SHP77 (cell line): ENCODE data around the gene DBP.
A peak's percentile ranks its signal among the peaks of the same experiment; 100 is the strongest.
"Not testable (repeated sequence)": the region's sequence is repeated elsewhere in the genome, so short reads cannot be mapped to it uniquely, and the experiment has no call there.

Experiments
- DNase-seq, 2 experiments: peaks; one replicate each; lab custom pipeline; 2025; lab: John Stamatoyannopoulos, UW

The DBP gene

DNA sequence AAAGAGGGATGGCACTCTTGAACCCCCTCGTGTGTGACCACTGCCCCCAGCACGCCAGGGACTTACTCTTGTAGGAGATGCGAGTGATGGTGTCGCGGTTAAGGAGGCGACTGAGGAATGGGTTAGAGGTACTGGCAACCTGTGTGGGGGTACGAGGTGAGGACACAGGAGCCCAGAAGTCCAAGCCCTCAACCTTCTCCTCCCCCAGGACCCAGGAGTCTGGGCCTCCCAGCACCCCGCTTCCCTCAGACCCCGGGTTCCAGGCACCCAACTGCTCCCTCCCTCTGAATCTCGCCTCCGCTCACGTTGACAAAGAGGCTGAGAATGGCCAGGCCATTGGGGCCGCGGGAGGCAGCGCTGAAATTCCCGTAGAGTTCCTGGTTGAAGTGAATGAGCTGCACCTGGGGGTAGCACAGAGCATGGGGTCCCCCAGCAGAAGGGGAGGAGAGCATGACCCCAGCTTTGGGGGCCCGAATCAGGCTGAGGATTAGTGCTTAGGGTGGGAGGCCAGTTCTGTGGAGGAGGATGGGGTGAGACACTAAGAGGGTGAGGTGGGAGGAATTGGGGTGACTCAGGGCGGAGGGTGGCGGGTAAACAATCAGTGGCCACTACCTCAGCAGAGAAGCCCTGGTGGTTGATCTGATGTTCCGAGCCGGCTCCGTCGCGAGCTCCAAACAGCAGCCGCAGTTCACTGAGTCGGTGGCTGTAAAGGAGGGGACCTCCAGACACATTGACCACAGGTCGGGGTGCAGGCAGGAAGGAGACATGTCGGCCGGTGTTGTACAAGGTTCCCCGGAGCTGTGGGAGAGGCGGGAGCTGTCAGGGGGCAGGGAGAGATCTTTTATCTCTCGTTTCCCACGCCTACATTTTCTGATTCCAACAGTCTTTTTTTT lies 2.5 kb upstream of the DBP start:
- no peak for DNase-seq

DNA sequence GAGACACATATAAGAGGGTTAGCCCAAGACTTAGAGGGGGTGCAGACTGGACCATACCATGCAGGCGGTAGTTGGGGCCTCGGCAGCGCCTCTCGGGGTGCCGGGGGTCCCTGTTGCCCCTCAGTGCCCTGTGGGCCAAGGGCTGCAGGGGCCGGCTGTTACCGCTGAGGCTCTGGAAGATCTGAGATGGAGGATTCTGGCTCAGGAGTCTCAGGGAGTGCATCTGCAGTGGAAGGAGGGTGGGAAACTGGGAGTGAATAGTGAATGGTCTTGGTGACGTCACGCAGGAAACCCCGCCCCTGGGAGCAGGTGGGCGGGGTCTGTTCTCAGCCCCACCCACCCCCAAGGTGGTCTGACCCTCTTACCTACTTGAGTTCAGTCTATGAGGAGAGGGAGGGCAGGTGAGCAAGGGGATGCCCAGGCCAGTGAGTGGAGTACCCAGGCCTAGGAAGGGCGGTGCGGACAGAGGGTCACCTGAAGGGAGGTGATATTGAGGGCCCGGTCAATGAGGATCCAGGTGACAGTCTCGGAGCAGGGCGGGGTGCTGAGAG lies 1.7 kb upstream of the DBP start:
- no peak for DNase-seq

DNA sequence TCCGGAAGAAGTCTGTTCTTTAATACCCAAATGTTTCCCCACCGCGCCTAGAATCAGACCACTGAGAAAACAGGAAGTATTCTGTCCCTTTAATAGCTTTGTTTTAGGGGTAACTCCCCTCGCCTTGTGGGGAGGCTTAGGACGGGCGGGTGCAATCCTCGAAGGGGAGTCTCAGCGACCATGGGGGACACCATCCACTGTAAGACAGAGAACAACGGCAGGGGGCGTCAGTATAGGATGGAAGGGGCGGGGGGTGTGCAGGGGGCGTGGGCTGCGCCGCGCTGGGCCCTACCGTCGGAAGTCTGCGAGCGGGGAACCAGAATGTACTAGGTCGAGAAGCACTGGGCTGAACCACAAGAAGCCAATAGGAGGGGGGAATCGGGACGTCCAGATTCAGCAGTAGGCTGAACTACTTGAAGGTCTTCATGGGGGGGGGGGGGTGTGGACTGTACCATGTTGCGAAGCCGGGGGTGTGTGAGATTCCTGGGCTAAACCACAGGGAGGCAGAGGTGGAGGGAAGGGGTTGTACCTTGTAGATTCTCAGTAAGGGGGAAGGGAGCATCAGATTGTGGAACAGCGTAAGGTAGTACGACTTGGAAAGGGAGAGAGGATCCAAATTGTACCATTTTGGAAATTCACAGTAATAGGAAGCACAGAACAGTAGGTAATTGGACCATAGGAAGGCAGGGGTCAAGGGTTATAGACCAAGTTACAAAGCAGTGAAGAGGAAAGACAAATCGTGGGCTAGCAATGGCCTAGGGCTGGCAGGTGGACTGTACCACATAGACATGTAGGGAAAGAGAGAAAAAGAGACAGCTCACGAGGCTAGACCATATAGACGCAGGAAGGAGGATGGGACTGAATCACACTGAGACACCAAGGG lies 1.0 kb upstream of the DBP start:
- peak; percentile 76 to 77 for DNase-seq

GRCh38 chr19:48637449-48637947 lies 319 bp upstream of the DBP start:
- peak; percentile 98 to 99 for DNase-seq

DNA sequence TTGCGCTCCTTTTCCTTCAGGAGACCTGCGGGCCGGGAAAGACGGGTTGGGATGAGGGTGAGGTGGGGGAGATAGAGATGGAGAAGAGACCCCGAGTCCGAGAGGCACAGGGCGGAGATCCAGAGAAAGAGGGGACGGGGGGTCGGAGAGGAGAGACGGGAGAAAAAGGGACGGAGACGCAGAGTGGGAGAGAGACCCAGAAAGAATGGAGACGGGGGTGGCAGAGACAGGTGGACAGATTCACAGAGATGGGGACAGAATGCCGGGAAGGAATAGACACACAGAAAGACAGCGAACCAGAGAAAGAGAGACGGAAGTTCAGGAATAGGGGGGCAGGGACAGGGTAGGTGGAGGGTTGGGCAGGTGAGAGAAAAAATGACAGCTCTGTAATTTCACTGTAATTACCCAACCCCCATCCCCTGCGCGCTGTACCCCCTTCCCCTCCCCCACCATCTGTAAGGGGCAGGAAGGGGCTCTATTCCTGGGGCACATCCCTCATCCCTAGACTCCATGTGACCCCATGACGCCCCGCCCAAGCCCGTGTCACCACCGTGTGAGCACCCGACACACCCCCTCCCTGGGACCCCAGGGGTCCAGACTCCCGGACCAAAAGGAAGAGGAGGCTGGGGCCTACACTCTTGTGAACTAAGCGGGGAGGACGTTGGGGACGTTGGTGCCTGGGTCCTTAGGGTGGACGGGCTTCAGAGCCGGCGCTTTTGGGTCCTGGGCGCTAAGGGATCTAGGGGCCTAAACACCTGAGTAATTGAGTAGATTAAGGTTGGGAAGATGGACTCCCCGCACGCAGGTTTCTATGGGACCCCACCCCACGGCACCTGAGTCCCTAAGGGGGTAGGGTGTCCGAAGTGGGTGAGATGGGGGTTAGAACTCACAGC lies 967 bp downstream of the DBP start:
- DNase-seq = no peak

DNA sequence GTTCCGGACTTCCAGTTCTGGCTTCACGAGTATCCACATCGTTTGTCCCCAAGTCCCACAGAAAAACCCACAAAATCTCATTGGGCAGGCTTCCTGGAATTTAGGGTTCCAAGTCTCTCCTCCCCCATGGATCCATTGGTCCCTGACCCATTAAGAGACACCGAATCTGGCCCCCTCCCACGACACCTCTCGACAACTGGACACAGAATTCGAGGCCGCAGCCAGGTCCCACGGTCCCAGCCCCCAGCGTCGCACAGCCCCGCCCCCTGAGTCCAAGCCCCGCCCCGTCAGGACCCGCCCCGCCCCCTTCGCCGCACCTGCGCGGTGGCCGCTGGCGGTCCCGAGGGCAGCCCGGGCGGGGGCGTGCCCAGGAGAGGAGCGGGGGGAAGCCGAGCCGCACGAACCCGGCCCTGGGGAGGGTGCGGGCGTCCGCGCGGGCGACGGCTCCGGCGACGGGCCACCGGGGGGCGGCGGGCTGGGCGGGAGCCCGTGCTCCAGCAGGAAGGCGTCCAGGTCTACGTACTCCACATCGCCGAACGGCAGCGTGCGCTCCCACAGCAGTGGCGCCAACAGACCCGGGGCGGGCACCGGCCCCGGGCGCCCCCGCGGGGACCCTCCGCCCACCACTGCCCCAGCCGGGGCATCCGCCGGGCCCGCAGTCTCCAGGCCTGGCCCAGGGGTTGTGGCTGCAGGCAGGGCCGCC lies 1.8 kb downstream of the DBP start:
- peak; percentile 44 to 71 for DNase-seq

DNA sequence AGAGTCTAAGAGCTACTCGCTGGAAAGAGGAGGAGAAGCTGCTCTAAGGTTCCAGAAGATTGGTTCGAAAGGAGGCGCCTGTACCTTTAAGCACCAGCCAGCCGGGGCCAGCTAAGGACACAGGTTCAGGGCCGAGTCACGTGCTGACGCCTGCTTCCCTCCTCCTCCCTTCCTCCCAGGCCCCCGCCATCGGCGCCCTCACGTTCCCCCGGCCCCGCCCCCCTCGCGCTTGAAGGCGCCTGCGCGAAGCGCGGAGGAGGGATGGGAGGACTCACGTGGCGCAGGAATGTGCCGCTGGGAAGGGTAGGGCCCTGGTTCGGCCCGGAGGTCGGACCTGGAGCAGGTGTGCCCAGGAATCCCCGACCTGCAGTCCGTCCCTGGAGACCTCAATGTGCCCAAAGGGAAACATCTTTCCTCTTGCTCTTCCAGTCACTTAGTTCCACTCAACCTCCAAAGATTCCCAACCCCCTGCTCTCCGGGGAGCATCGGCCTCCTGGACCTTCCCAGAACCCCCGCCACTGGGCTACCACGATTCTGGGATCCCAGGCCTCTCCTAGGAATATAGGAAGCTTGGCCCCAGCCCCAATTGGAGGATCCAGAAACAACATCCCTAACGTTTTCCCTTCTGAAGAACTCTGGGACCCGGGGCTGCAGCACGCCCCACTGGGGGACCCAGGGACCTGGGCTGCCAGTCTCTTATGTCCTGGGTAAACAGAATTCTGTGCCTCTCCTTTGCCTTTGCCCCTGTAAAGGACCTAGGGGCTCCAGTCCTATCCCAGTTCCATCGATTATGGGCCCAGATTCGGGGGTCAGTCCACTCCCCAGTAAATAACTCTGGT lies 2.5 kb downstream of the DBP start:
- peak; percentile 95 to 96 for DNase-seq

GRCh38 chr19:48634036-48634342 lies 3.2 kb downstream of the DBP start:
- DNase-seq = no peak

GRCh38 chr19:48633148-48634035 lies 3.8 kb downstream of the DBP start:
- no peak for DNase-seq

GRCh38 chr19:48632692-48633147 lies 4.5 kb downstream of the DBP start:
- no peak for DNase-seq

DNA sequence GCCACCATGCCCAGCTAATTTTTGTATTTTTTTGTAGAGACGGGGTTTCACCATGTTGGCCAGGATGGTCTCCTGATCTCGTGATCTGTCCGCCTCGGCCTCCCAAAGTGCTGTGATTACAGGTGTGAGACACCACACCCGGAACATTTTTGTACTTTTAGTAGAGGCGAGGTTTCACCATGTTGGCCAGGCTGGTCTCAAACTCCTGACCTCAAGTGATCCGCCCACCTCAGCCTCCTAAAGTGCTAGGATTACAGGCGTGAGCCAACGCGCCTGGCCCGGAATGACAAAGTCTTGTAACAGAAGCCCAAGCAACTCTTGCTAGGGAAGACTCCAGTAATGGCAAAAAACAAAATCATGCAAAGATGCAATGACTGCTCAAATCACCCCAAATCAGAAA lies 4.9 kb downstream of the DBP start:
- not testable (repeated sequence) for DNase-seq

DNA sequence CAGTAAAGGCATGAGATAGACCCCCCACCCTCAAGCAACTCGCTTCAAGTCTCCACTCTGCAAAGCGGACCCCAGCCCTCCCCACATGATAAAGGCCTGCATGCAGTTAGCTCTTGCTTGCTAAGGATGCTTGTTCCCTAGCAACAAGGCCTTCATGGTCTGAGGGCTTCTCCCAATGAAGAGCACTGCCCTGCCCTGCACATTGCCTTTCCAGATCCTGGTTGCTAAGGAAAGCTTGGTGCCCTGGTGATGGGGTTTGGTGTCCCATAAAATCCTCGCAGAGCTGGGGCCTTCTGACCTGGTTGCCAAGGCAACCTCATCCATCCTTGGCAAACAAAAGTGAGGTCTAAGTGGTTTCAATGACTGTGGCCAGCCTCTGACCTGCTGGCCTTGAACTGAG lies 6.0 kb downstream of the DBP start:
- no peak for DNase-seq

GRCh38 chr19:48630296-48631063 lies 6.7 kb downstream of the DBP start:
- DNase-seq = peak in 1 of 2 experiments; percentile 43

GRCh38 chr19:48629599-48630295 lies 7.4 kb downstream of the DBP start:
- peak; percentile 93 to 94 for DNase-seq

GRCh38 chr19:48629297-48629598 lies 7.9 kb downstream of the DBP start:
- peak in 1 of 2 experiments; percentile 54 for DNase-seq

- no peak for DNase-seq
Measured at GRCh38 chr19:48628486-48629296, 8.5 kb downstream of the DBP start.

DNA sequence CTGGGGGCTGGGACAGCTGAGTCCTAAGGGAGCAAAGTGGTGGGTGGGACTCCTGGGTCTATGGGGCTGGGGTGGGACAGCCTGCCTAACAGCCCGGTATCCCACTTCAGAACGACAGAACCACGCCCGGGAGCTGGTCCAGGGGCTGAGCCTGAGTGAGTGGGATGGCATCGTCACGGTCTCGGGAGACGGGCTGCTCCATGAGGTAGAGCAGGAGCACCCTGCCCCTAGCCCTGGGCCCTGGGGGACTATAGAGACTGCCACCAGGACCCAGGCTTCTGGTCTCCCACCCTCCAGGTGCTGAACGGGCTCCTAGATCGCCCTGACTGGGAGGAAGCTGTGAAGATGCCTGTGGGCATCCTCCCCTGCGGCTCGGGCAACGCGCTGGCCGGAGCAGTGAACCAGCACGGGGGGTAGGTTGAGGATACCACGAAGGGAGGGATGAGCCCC lies 9.3 kb downstream of the DBP start:
- DNase-seq = no peak
